HepG2 (cell line): ENCODE measurements around the gene IL21R. TPM values are rescaled to one million over a fixed set of nuclear protein-coding genes. Genes with fewer than 3 reads are reported as not detected.

Source experiments
- AGO2 ChIP-seq: fragments of 200-400 bp; formaldehyde crosslinking; optimal IDR thresholded peaks from 2 replicates; pipeline ENCODE3; 2017; ENCODE audit warnings: mild to moderate bottlenecking, low read depth, low read length, moderate library complexity
- AKAP8 ChIP-seq: sonication (generic); formaldehyde crosslinking; IDR thresholded peaks from 2 replicates; pipeline ENCODE4 v1.5.1; 2020; ENCODE audit warnings: mild to moderate bottlenecking, missing genetic modification reagents
- ARID4A ChIP-seq: sonication (generic); formaldehyde crosslinking; IDR thresholded peaks from 2 replicates; pipeline ENCODE4 v1.5.0; 2020; ENCODE audit warnings: mild to moderate bottlenecking, missing genetic modification reagents, borderline replicate concordance
- CTCF ChIP-seq: sonication (generic); formaldehyde crosslinking; IDR thresholded peaks from 2 replicates; pipeline ENCODE4 v1.5.0; 2020; ENCODE audit warnings: mild to moderate bottlenecking, missing genetic modification reagents, moderate library complexity
- FOSL2 ChIP-seq: sonication (generic); formaldehyde crosslinking; IDR thresholded peaks from 2 replicates; pipeline ENCODE4 v1.4.0; 2020; ENCODE audit warnings: missing genetic modification reagents
- RAD21 ChIP-seq: fragments of 450-650 bp; formaldehyde crosslinking; IDR thresholded peaks from 2 replicates; pipeline ENCODE4 v1.5.0; 2020; ENCODE audit warnings: mild to moderate bottlenecking
- XRCC5 ChIP-seq: fragments of 200-400 bp; formaldehyde crosslinking; optimal IDR thresholded peaks from 2 replicates; pipeline ENCODE3; 2017; ENCODE audit warnings: mild to moderate bottlenecking, low read length
- ZBTB33 ChIP-seq: sonication (generic); formaldehyde crosslinking; IDR thresholded peaks from 2 replicates; pipeline ENCODE4 v1.4.0; 2020; ENCODE audit warnings: missing genetic modification reagents
- ZNF687 ChIP-seq: sonication (generic); formaldehyde crosslinking; IDR thresholded peaks from 2 replicates; pipeline ENCODE4 v1.5.1; 2020; ENCODE audit warnings: mild to moderate bottlenecking, missing genetic modification reagents, moderate library complexity
- ZNF768 ChIP-seq: sonication (generic); formaldehyde crosslinking; IDR thresholded peaks from 2 replicates; pipeline ENCODE4 v1.4.0; 2020; ENCODE audit warnings: missing genetic modification reagents
- polyA plus RNA-seq, 8 experiments: library from polyadenylated mRNA; depleted of rRNA in 3 of 8; stranded (reverse) in 7 of 8; unstranded in 1 of 8; fragments of >200 nt; fragmentation: Illumina TruSeq in 4 of 8; extraction: Trizol in 4 of 8; gene quantifications; 2 replicates each; pipeline versions ENCODE4 v1.2.1 to v1.2.3, GENCODE V29; 2011 to 2016; ENCODE audit warnings: low read depth in 4 of 8, missing spikeins in 1 of 8, mixed read lengths in 1 of 8; ENCODE audit not compliant: insufficient read depth in 1 of 8
- total RNA-seq, 5 experiments: library from RNA; depleted of rRNA; stranded (reverse); fragments of >200 nt; fragmentation: Illumina TruSeq; extraction: Trizol; gene quantifications; 2 replicates each; pipeline ENCODE4 v1.2.3, GENCODE V29; 2016; ENCODE audit warnings: low read depth in 1 of 5

Gene IL21R
- total and polyA plus RNA-seq, 2 of the 13 experiments (the other 11 are each of a cell fraction or from before 2014, with no cell fraction given): 0.49 to 0.64 TPM

GRCh38 chr16:27355610-27356009 is 46.4 kb upstream of the IL21R start (continued):
- TF ChIP-seq XRCC5 (peak; percentile 18), ZNF768 (peak; percentile 32; the same call in 1 of the 2 replicates), ZBTB33 (peak; percentile 31; the same call in 1 of the 2 replicates), CTCF (CRISPR knock-in tag) (peak; percentile 69), FOSL2 (CRISPR knock-in tag) (peak; percentile 9; the same call in 1 of the 2 replicates), ARID4A (CRISPR knock-in tag) (0 out of 2 replicates have a peak, but pooled peaks have one; percentile 25), AGO2 (peak; percentile 20), ZNF687 (peak; percentile 38), AKAP8 (CRISPR knock-in tag) (no peak), RAD21 (CRISPR knock-in tag) (peak; percentile 75)
